Activated CD4-positive, alpha-beta T cell treated with anti-CD3 and anti-CD28 coated beads, Interleukin-2, amount 50 U/mL, for 4 hours (primary cell): ENCODE results near the gene KBTBD4.

Source experiments
- DNase-seq, 2 experiments: peaks; one replicate each; pipeline ENCODE4 v3.0.0-alpha.2; 2020

KBTBD4 gene

GRCh38 chr11:47523490-47524225 is 55.1 kb downstream of the KBTBD4 start:
- peak in 1 of 2 experiments; percentile 14 for DNase-seq
